K562 (cell line): ENCODE data around the gene ATXN1. TPM values are rescaled to one million over a fixed set of nuclear protein-coding genes. Genes with fewer than 3 reads are reported as not detected.

Source experiments
- ARID2 ChIP-seq: fragments of 450-650 bp; IDR thresholded peaks from 2 replicates; pipeline ENCODE4 v1.6.1; 2017; ENCODE audit warnings: antibody characterized with exemption, mild to moderate bottlenecking
- BRD9 ChIP-seq: fragments of 450-650 bp; IDR thresholded peaks from 2 replicates; pipeline ENCODE4 v1.6.1; 2018; ENCODE audit warnings: low read depth; ENCODE audit not compliant: partially characterized antibody
- CEBPG ChIP-seq, 3 experiments: fragments of 200-800 bp in 1 of 3; sonication (Bioruptor generic) in 1 of 3; sonication (generic) in 1 of 3; formaldehyde crosslinking in 1 of 3; IDR thresholded peaks in 2 of 3; conservative IDR thresholded peaks in 1 of 3; 2 replicates each; pipeline versions ENCODE4 v1.6.1 to v1.8.0; 2016 to 2022; ENCODE audit warnings: missing compliant biosample characterization in 2 of 3, missing genetic modification characterization in 2 of 3, mild to moderate bottlenecking in 1 of 3, missing genetic modification reagents in 1 of 3
- DIDO1 ChIP-seq: fragments of 450-650 bp; IDR thresholded peaks from 2 replicates; pipeline ENCODE4 v1.6.1; 2016; ENCODE audit warnings: low read depth, missing biosample characterization, missing genetic modification characterization
- E4F1 ChIP-seq: fragments of 250-450 bp; sonication (Bioruptor Pico); IDR thresholded peaks from 2 replicates; pipeline ENCODE4 v1.5.0; 2021; ENCODE audit warnings: mild to moderate bottlenecking, borderline replicate concordance
- EZH2 ChIP-seq: IDR thresholded peaks from 2 replicates; pipeline ENCODE4 v1.6.1; 2012; ENCODE audit warnings: low read depth, mild to moderate bottlenecking, inconsistent platforms, low read length, borderline replicate concordance
- FOXJ2 ChIP-seq: fragments of 200-800 bp; sonication (Bioruptor generic); IDR thresholded peaks from 2 replicates; pipeline ENCODE4 v1.6.1; 2016; ENCODE audit warnings: missing genetic modification characterization, missing compliant biosample characterization
- MXI1 ChIP-seq: IDR thresholded peaks from 2 replicates; pipeline ENCODE4 v1.6.1; 2011; ENCODE audit warnings: low read depth, mild to moderate bottlenecking, improper control_type of control experiment, low read length
- NCOA6 ChIP-seq: fragments of 450-650 bp; IDR thresholded peaks from 2 replicates; pipeline ENCODE4 v1.6.1; 2017; ENCODE audit warnings: mild to moderate bottlenecking
- PHB2 ChIP-seq: fragments of 450-650 bp; IDR thresholded peaks from 2 replicates; pipeline ENCODE4 v1.6.1; 2017; ENCODE audit warnings: low read depth
- TAF1 ChIP-seq: IDR thresholded peaks from 2 replicates; pipeline ENCODE4 v1.6.1; 2011; ENCODE audit warnings: mild to moderate bottlenecking, low read length, moderate library complexity; ENCODE audit not compliant: insufficient read depth, control insufficient read depth, severe bottlenecking; ENCODE audit errors: extremely low read depth
- ZBTB34 ChIP-seq: fragments of 250-450 bp; sonication (Bioruptor Pico); IDR thresholded peaks from 2 replicates; pipeline ENCODE4 v1.8.0; 2021; ENCODE audit warnings: mild to moderate bottlenecking, moderate library complexity
- ZNF407 ChIP-seq: fragments of 450-650 bp; IDR thresholded peaks from 2 replicates; pipeline ENCODE4 v1.6.1; 2016; ENCODE audit warnings: low read depth
- ZNF408 ChIP-seq: fragments of 250-450 bp; sonication (Bioruptor Pico); IDR thresholded peaks from 2 replicates; pipeline ENCODE4 v1.4.0; 2020; ENCODE audit warnings: low read depth, mild to moderate bottlenecking, moderate library complexity
- ZNF561 ChIP-seq: fragments of 450-650 bp; formaldehyde crosslinking; conservative IDR thresholded peaks from 2 replicates; pipeline ENCODE4 v1.4.0; 2020; ENCODE audit warnings: mild to moderate bottlenecking, moderate library complexity
- ZNF766 ChIP-seq: fragments of 200-800 bp; sonication (Bioruptor generic); conservative IDR thresholded peaks from 2 replicates; pipeline ENCODE4 v1.6.1; 2016; ENCODE audit warnings: missing genetic modification characterization, missing compliant biosample characterization
- ZSCAN29 ChIP-seq: fragments of 450-650 bp; IDR thresholded peaks from 2 replicates; pipeline ENCODE4 v1.6.1; 2017
- polyA plus RNA-seq, 8 experiments: library from polyadenylated mRNA; depleted of rRNA in 4 of 8; stranded (reverse) in 5 of 8; unstranded in 3 of 8; fragments of >200 nt; fragmentation: Nextera tagmentation in 2 of 8; fragmentation: Illumina TruSeq in 1 of 8; extraction: Ambion mirVana in 2 of 8; extraction: Trizol in 1 of 8; gene quantifications; 2 replicates each; pipeline versions ENCODE4 v1.2.1 to v1.2.3, GENCODE V29; 2011 to 2014; ENCODE audit warnings: inconsistent platforms in 1 of 8, missing spikeins in 1 of 8
- total RNA-seq, 7 experiments: library from RNA; depleted of rRNA in 6 of 7; stranded (reverse); fragments of >200 nt in 6 of 7; fragmentation: Illumina TruSeq in 2 of 7; extraction: Trizol in 2 of 7; gene quantifications; 2 replicates each; pipeline versions ENCODE4 v1.2.1 to v1.2.3, GENCODE V29; 2011 to 2021; ENCODE audit warnings: low replicate concordance in 1 of 7

Gene ATXN1
- total and polyA plus RNA-seq, 9 of the 15 experiments (the other 6 are each of a cell fraction or from before 2014, with no cell fraction given) = under 0.01 to 1.2 (median 0.58) TPM

DNA sequence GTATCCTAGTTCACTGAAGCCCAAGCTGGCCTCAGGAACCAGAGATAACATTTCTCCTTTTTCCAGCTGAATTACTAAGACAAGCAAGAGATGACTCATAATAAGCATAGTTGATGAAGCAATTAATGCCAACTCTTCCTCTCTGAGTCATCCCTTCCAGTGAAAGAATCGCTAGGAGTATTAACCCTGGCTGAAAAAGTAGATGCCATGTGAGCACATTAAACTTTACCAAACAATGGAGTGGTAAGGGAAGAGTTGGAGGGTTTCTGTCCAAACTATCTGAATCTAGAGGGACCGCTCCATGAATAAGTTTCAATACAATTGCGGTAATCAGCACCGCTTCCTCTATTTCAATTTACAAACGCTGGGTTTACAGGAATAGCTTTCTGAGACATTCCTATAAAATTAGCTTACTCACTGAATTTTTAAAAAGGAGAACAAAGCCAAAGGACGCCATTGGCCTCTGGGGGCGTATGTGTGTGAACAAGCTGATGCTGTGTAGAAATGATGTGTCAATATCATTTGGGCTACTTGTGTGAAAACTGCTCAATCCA is 48.3 kb downstream of the ATXN1 start (continued):
- TF ChIP-seq ZNF407 (no peak), TAF1 (no peak), ARID2 (no peak), DIDO1 (tag) (no peak), MXI1 (no peak), EZH2 (no peak), ZNF766 (CRISPR knock-in tag) (no peak), ZNF561 (CRISPR knock-in tag) (no peak), E4F1 (CRISPR knock-in tag) (no peak), ZSCAN29 (no peak), PHB2 (no peak), NCOA6 (no peak), FOXJ2 (tag) (no peak), CEBPG (CRISPR knock-in tag; IDR thresholded peaks at IDR 0.05) (peak; percentile 29), CEBPG (tag; conservative IDR thresholded peaks at IDR 0.05 in 1 of 2, IDR thresholded peaks at IDR 0.05 in 1 of 2) (peak; percentile 66 to 96), ZBTB34 (CRISPR knock-in tag) (no peak), BRD9 (no peak), ZNF408 (CRISPR knock-in tag) (no peak)
